IMR-90 (cell line): Measurements from ENCODE around the gene EBF3. TPM values are rescaled to one million over a fixed set of nuclear protein-coding genes. Genes with fewer than 3 reads are reported as not detected.

Experiments used
- ATAC-seq: fragments of 200-7000 bp; cut with Tn5 transposase; 2 replicates; pipeline ENCODE4 v1.9.1; 2020; ENCODE audit warnings: low read depth, mild to moderate bottlenecking, moderate library complexity
- BruUV-seq: library from RNA; stranded (reverse); fragments of 400-500 nt; replicated peaks from 2 replicates; lab custom pipeline; 2021; lab: Mats Ljungman, UMichigan
- CTCF ChIA-PET: fragments of 300-600 bp; formaldehyde crosslinking; extraction: SDS; loops from one replicate; lab custom pipeline; 2021; ENCODE audit warnings: antibody characterized with exemption; lab: Yijun Ruan, JAX
- POLR2A ChIA-PET: fragments of 300-600 bp; sonication (Branson Sonifier 250); formaldehyde crosslinking; loops from one replicate; lab custom pipeline; 2022; ENCODE audit warnings: antibody characterized with exemption; ENCODE audit not compliant: unreplicated experiment; lab: Charles Lee
- DNase-seq: peaks from one replicate; pipeline ENCODE4 v3.0.0; 2013
- H2AFZ ChIP-seq: replicated peaks from 2 replicates; pipeline ENCODE3; 2013; ENCODE audit warnings: low read length, mild to moderate bottlenecking; ENCODE audit not compliant: poor library complexity
- H2AK5ac ChIP-seq: 2 replicates; pipeline ENCODE4 v1.6.1; 2013; ENCODE audit warnings: low read depth, low read length, inconsistent platforms
- H2AK9ac ChIP-seq: replicated peaks from 2 replicates; pipeline ENCODE3; 2013; ENCODE audit warnings: mild to moderate bottlenecking, low read depth, low read length, moderate library complexity; ENCODE audit not compliant: poor library complexity
- H2BK120ac ChIP-seq: 2 replicates; pipeline ENCODE4 v1.6.1; 2013; ENCODE audit warnings: low read depth, low read length, inconsistent platforms
- H2BK15ac ChIP-seq: 3 replicates; pipeline ENCODE4 v1.6.1; 2013; ENCODE audit warnings: low read depth, low read length, inconsistent platforms
- H2BK20ac ChIP-seq: 2 replicates; pipeline ENCODE4 v1.6.1; 2013; ENCODE audit warnings: low read depth, mild to moderate bottlenecking, inconsistent platforms, low read length, moderate library complexity
- H2BK5ac ChIP-seq: 2 replicates; pipeline ENCODE4 v1.6.1; 2013; ENCODE audit warnings: mild to moderate bottlenecking, low read depth, low read length, inconsistent platforms; ENCODE audit not compliant: poor library complexity, severe bottlenecking
- H3K14ac ChIP-seq: replicated peaks from 2 replicates; pipeline ENCODE4 v1.6.1; 2013; ENCODE audit warnings: low read depth, low read length, inconsistent platforms
- H3K18ac ChIP-seq: 2 replicates; pipeline ENCODE4 v1.6.1; 2013; ENCODE audit warnings: low read depth, low read length, control low read depth
- H3K23ac ChIP-seq: 2 replicates; pipeline ENCODE4 v1.6.1; 2013; ENCODE audit warnings: low read depth, low read length, inconsistent platforms
- H3K27ac ChIP-seq: 2 replicates; pipeline ENCODE4 v1.5.1; 2013; ENCODE audit warnings: mild to moderate bottlenecking, control low read depth, low read length; ENCODE audit not compliant: insufficient read depth
- H3K27me3 ChIP-seq: 2 replicates; pipeline ENCODE4 v1.6.1; 2013; ENCODE audit warnings: low read length; ENCODE audit not compliant: control insufficient read depth, insufficient read depth
- H3K36me3 ChIP-seq: 2 replicates; pipeline ENCODE4 v1.6.1; 2013; ENCODE audit warnings: low read length, mixed read lengths; ENCODE audit not compliant: control insufficient read depth, insufficient read depth
- H3K4ac ChIP-seq: 2 replicates; pipeline ENCODE4 v1.6.1; 2013; ENCODE audit warnings: low read depth, low read length, inconsistent platforms
- H3K4me1 ChIP-seq: 2 replicates; pipeline ENCODE4 v1.6.1; 2013; ENCODE audit warnings: low read length, mixed read lengths; ENCODE audit not compliant: control insufficient read depth, insufficient read depth
- H3K4me2 ChIP-seq: 2 replicates; pipeline ENCODE4 v1.6.1; 2013; ENCODE audit warnings: low read depth, mild to moderate bottlenecking, control low read depth, low read length, moderate library complexity
- H3K4me3 ChIP-seq: 2 replicates; pipeline ENCODE4 v1.5.1; 2013; ENCODE audit warnings: low read depth, mild to moderate bottlenecking, control low read depth, low read length, moderate library complexity; ENCODE audit not compliant: insufficient read depth
- H3K56ac ChIP-seq: 2 replicates; pipeline ENCODE4 v1.6.1; 2013; ENCODE audit warnings: low read length, inconsistent platforms; ENCODE audit not compliant: insufficient read depth; ENCODE audit errors: extremely low read depth
- H3K79me1 ChIP-seq, 2 experiments: 2 replicates each; pipeline ENCODE4 v1.6.1; 2013; ENCODE audit warnings: low read length in 2 of 2, inconsistent platforms in 1 of 2, low read depth in 1 of 2
- H3K9ac ChIP-seq: 2 replicates; pipeline ENCODE4 v1.6.1; 2013; ENCODE audit warnings: low read depth, low read length, control low read depth
- H3K9me1 ChIP-seq: 2 replicates; pipeline ENCODE4 v1.6.1; 2013; ENCODE audit warnings: low read length, inconsistent platforms; ENCODE audit not compliant: insufficient read depth
- H3K9me3 ChIP-seq: 2 replicates; pipeline ENCODE4 v1.6.1; 2013; ENCODE audit warnings: low read length; ENCODE audit not compliant: control insufficient read depth, insufficient read depth
- H4K20me1 ChIP-seq: 2 replicates; pipeline ENCODE4 v1.6.1; 2013; ENCODE audit warnings: low read length, inconsistent platforms; ENCODE audit not compliant: insufficient read depth
- H4K5ac ChIP-seq: 2 replicates; pipeline ENCODE4 v1.6.1; 2013; ENCODE audit warnings: mild to moderate bottlenecking, low read depth, low read length, control low read depth
- H4K8ac ChIP-seq, 2 experiments: 2 replicates each; pipeline ENCODE4 v1.6.1; 2013; ENCODE audit warnings: low read depth in 2 of 2, low read length in 2 of 2, control low read depth in 1 of 2, inconsistent platforms in 1 of 2
- H4K91ac ChIP-seq: 2 replicates; pipeline ENCODE4 v1.6.1; 2013; ENCODE audit warnings: low read depth, low read length, inconsistent platforms; ENCODE audit not compliant: insufficient read depth
- CEBPB ChIP-seq: IDR thresholded peaks from 2 replicates; pipeline ENCODE4 v1.6.1; 2012; ENCODE audit warnings: low read depth, low read length, improper control_type of control experiment
- FOS ChIP-seq: fragments of 150-350 bp; IDR thresholded peaks from 2 replicates; pipeline ENCODE4 v1.6.1; 2016; ENCODE audit warnings: low read depth, low read length
- MAZ ChIP-seq: IDR thresholded peaks from 2 replicates; pipeline ENCODE4 v1.6.1; 2012; ENCODE audit warnings: low read depth, mild to moderate bottlenecking, low read length, improper control_type of control experiment, moderate library complexity, borderline replicate concordance
- MXI1 ChIP-seq: IDR thresholded peaks from 2 replicates; pipeline ENCODE4 v1.6.1; 2012; ENCODE audit warnings: low read depth, mild to moderate bottlenecking, low read length, moderate library complexity, borderline replicate concordance
- NFE2L2 ChIP-seq: fragments of 150-350 bp; IDR thresholded peaks from 2 replicates; pipeline ENCODE4 v1.6.1; 2016; ENCODE audit warnings: low read depth, mild to moderate bottlenecking, low read length
- POLR2A ChIP-seq: IDR thresholded peaks from 2 replicates; pipeline ENCODE4 v1.6.1; 2012; ENCODE audit warnings: mild to moderate bottlenecking, low read depth, low read length
- RAD21 ChIP-seq: IDR thresholded peaks from 2 replicates; pipeline ENCODE4 v1.6.1; 2012; ENCODE audit warnings: low read length, improper control_type of control experiment
- RCOR1 ChIP-seq: IDR thresholded peaks from 2 replicates; pipeline ENCODE4 v1.6.1; 2012; ENCODE audit warnings: mild to moderate bottlenecking, low read length, improper control_type of control experiment; ENCODE audit not compliant: insufficient replicate concordance
- SMC3 ChIP-seq: fragments of 150-350 bp; IDR thresholded peaks from 2 replicates; pipeline ENCODE4 v1.6.1; 2016; ENCODE audit warnings: low read depth, mild to moderate bottlenecking, antibody characterized with exemption, low read length, moderate library complexity
- WGBS, 2 experiments: methylation state at CpG; one replicate each; pipeline versions ENCODE4 v1.1.5 to v1.1.7; 2013; ENCODE audit warnings: missing lambda C conversion rate in 2 of 2; ENCODE audit not compliant: insufficient read length in 1 of 2; ENCODE audit errors: extremely low coverage in 2 of 2; 5-methylcytosine and 5-hydroxymethylcytosine counted together
- dilution Hi-C: fragments of 300-500 bp; cut with HindIII; formaldehyde crosslinking; loops from one replicate; pipeline ENCODE4 v1.14.3; 2018; ENCODE audit warnings: low sequenced_read_pairs; ENCODE audit not compliant: unreplicated experiment
- in situ Hi-C: fragments of 300-500 bp; cut with MboI; formaldehyde crosslinking; loops from 3 replicates; pipeline ENCODE4 v1.14.3; 2019; ENCODE audit warnings: low sequenced_read_pairs, inconsistent platforms, mixed read lengths
- intact Hi-C: fragments of 100-400 bp; cut with micrococcal nuclease; formaldehyde crosslinking; loops from 2 replicates; pipeline ENCODE4 v1.10.0; 2022
- polyA plus RNA-seq, 3 experiments: library from polyadenylated mRNA; depleted of rRNA; stranded (reverse); fragments of >200 nt; gene quantifications; 2 replicates each; pipeline ENCODE4 v1.2.3, GENCODE V29; 2012; ENCODE audit warnings: low replicate concordance in 1 of 3
- total RNA-seq: library from RNA; depleted of rRNA; stranded (reverse); fragments of >200 nt; gene quantifications from 2 replicates; pipeline ENCODE4 v1.2.3, GENCODE V29; 2012
- TF ChIP-seq, protein P1 (sequence below): fragments of 150-350 bp; IDR thresholded peaks from 2 replicates; pipeline ENCODE4 v1.6.1; 2016; ENCODE audit warnings: low read depth, mild to moderate bottlenecking, low read length, moderate library complexity, borderline replicate concordance
- TF ChIP-seq, protein P2 (sequence below): fragments of 150-350 bp; IDR thresholded peaks from 2 replicates; pipeline ENCODE4 v1.6.1; 2017; ENCODE audit warnings: mild to moderate bottlenecking, antibody characterized with exemption, low read length, low read depth
- TF ChIP-seq, protein P3 (sequence below): conservative IDR thresholded peaks from 2 replicates; pipeline ENCODE4 v1.5.1; 2012; ENCODE audit warnings: mild to moderate bottlenecking, low read depth, low read length, improper control_type of control experiment

Gene EBF3
- total and polyA plus RNA-seq, 2 of the 4 experiments (the other 2 are of a cell fraction), result 0.36 to 0.70 TPM

DNA sequence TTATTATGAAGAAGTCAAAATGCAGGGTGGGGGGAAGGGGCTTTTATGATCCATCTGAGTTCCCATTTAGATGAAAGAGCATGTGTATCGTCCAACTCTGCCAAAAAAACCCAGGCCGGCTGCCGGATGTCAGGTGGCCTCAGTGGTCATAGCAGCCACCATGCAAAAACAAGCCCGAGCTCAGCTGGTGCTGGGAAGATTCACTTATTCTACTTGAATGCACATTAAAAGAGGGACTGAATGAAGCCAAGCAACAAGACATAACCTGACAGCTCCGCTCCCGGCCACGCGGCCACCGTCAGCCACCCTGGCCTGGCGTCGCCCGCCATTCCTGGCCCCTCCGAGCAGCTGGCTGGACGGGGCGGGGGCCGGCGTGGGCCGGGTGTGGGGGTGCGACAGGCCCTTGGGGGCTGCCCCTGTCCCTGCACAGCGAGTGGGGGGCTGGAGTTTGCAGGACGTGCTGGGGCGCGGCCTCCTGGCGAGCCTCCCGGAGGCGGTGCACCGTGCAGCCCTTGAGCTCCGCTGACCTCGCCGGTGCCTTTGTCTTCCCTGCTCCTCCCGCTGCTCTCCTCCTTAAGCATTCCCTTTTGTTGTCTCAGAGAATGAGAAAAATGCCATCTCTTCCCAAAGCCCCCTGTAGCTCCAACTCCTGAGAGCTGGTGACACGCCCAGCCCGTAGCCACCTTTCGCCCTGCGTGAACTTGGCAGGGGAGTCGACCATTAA, 67.8 kb downstream of the EBF3 start:
- no peak overlapping the region for H3K9ac ChIP-seq
- H3K4ac ChIP-seq, result no peak overlapping the region
- H4K5ac ChIP-seq, result no peak overlapping the region
- H2AFZ ChIP-seq, result no peak overlapping the region
- ATAC-seq (no peak), DNase-seq (no peak)
- dilution Hi-C loops, result no loop called here
- no peaks in the 10 kb centered on the region for H3K9me1 ChIP-seq
- POLR2A ChIA-PET, result no interaction called here
- H3K79me1 ChIP-seq, result no peaks in the 10 kb centered on the region
- H2BK120ac ChIP-seq, result no peak overlapping the region
- no peak overlapping the region for H3K23ac ChIP-seq
- H3K4me2 ChIP-seq, result no peak overlapping the region
- H2AK9ac ChIP-seq, result no peak overlapping the region
- no peak overlapping the region for H2AK5ac ChIP-seq
- H4K8ac ChIP-seq, result no peak overlapping the region
- H3K18ac ChIP-seq, result no peak overlapping the region
- no TSS peak for BruUV-seq
- intact Hi-C loops, result no loop called here
- H3K4me3 ChIP-seq, result no peak overlapping the region
- CTCF ChIA-PET, result no interaction called here
- H2BK15ac ChIP-seq, result no peak overlapping the region
- H2BK5ac ChIP-seq, result no peak overlapping the region
- no peak overlapping the region for H3K56ac ChIP-seq
- no peak overlapping the region for H2BK20ac ChIP-seq
- no peaks in the 10 kb centered on the region for H4K20me1 ChIP-seq
- no peak for TF ChIP-seq NFE2L2
- no peak for TF ChIP-seq RCOR1
- TF ChIP-seq POLR2A, result no peak
- TF ChIP-seq CEBPB, result no peak
- no peak for TF ChIP-seq RAD21
- no peak for TF ChIP-seq FOS
- TF ChIP-seq, protein P1, sequence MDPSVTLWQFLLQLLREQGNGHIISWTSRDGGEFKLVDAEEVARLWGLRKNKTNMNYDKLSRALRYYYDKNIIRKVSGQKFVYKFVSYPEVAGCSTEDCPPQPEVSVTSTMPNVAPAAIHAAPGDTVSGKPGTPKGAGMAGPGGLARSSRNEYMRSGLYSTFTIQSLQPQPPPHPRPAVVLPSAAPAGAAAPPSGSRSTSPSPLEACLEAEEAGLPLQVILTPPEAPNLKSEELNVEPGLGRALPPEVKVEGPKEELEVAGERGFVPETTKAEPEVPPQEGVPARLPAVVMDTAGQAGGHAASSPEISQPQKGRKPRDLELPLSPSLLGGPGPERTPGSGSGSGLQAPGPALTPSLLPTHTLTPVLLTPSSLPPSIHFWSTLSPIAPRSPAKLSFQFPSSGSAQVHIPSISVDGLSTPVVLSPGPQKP, result no peak
- TF ChIP-seq, protein P2, sequence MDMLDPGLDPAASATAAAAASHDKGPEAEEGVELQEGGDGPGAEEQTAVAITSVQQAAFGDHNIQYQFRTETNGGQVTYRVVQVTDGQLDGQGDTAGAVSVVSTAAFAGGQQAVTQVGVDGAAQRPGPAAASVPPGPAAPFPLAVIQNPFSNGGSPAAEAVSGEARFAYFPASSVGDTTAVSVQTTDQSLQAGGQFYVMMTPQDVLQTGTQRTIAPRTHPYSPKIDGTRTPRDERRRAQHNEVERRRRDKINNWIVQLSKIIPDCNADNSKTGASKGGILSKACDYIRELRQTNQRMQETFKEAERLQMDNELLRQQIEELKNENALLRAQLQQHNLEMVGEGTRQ, result no peak
- TF ChIP-seq MAZ, result no peak
- no peak for TF ChIP-seq SMC3
- no peak for TF ChIP-seq MXI1
- TF ChIP-seq, protein P3, sequence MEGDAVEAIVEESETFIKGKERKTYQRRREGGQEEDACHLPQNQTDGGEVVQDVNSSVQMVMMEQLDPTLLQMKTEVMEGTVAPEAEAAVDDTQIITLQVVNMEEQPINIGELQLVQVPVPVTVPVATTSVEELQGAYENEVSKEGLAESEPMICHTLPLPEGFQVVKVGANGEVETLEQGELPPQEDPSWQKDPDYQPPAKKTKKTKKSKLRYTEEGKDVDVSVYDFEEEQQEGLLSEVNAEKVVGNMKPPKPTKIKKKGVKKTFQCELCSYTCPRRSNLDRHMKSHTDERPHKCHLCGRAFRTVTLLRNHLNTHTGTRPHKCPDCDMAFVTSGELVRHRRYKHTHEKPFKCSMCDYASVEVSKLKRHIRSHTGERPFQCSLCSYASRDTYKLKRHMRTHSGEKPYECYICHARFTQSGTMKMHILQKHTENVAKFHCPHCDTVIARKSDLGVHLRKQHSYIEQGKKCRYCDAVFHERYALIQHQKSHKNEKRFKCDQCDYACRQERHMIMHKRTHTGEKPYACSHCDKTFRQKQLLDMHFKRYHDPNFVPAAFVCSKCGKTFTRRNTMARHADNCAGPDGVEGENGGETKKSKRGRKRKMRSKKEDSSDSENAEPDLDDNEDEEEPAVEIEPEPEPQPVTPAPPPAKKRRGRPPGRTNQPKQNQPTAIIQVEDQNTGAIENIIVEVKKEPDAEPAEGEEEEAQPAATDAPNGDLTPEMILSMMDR, result no peak
- H4K91ac ChIP-seq, result no peak overlapping the region
- H3K9me3 ChIP-seq, result peaks cover 2% of the 10 kb centered on the region; the same call in 1 of the 2 replicates
- 72% methylated on average over 9 of the region's 36 CpGs; no CpG with 5 or more reads in 1 of the 2 experiments for WGBS, 2 experiments
- H3K27ac ChIP-seq, result no peak overlapping the region
- no peaks in the 10 kb centered on the region; the same call in 1 of the 2 replicates for H3K27me3 ChIP-seq
- no peak overlapping the region for H3K14ac ChIP-seq
- in situ Hi-C loops, result no loop called here
- H3K36me3 ChIP-seq, result no peaks in the 10 kb centered on the region
- no peaks in the 10 kb centered on the region; the same call in 1 of the 2 replicates for H3K4me1 ChIP-seq
